Measurements from ENCODE around the gene SENP8.

The SENP8 gene

DNA sequence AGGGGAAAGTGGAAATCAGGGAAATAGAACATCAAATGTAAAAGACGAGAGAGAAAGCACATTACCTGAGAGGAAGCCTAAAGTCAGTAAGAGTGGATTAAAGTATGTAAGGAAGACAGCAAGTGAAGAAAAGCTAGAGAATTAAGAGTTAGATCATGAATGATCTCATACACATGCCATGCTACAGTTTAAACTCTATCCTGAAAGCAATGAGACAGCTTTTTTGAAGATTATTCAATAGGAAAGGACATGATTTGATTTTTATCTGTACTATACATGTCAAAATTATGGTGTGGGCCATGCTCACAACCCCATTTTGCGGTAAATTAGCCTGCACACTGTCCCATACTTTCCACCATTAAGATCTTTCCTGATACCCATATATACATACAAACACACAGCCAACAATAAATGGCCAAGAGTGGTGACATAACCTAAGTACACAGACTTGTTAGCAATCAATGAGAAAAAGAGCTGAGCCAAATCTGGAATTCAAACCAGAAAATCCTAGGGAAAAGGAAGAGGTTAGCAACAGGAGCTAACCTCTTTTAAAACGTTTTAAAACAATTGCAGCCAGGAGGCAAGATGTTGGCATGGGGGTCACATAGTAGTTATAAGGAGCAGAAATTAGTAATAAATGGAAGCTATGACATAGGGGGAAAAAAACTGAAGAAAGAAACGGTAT lies 4.7 kb upstream of the SENP8 start:
- DNase-seq (ENCODE audit: low spot score), result no peak

DNA sequence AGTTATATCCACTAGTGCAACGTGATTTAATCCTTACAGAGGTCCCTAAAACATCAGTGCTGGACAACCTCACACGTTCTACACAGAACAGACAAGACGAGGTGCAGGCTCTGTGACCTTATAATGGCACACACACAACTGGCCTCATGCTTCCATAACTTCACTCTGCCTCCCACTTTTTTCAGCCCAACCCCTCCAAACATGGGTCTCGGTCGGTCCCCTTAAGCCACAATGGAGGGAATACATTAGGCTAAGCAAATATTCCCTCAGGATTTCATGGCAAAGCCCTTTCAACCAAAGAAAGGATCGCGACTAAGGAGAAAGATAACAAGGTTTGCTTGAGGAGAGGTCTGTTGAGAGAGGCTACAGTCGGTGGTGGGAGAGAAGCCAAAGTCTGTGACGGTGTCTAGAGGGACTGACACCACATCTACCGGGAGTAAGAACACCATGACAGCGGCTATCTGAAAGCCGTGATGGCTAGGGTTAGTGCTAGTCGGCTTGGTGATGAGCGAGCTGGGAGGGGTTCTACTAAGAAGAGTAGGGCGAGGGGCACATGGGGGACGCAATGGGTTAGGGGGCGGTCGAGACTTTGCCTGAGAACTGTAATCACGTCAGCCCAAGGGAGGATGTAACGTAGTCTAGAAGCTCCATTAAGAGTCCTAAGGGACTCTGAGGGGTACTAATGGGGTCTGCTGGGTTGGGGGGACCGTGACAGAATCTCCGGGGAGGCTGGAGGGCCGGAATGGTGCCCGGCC lies 1.3 kb upstream of the SENP8 start:
- DNase-seq (ENCODE audit: low spot score), result no peak

DNA sequence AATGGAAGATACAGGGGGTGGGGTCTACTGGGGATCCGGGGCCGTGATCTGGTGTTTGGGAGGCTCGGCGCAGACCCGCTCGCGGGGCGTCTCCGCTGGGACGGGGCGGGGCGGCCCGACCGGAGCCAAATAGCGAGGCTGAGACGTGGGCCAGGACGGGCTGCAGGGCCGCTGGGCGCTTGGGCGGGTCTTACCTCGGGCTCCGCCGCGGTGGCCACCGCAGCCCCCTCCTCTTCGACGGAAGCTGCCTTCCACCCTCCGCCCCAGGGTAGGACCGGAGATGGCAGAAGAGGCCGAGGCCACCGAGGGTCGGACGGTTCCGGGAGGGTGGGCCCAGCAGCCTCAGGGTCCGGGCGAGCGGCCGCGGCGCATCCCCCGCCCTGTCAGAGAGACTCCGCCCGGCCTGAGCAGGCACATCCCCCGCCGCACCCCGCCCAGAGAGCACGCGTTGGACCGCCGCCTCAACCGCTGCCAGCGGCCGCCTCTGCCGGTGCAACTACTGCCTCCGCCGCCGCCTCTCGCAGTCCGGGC lies 652 bp upstream of the SENP8 start:
- DNase-seq (ENCODE audit: low spot score), result no peak

DNA sequence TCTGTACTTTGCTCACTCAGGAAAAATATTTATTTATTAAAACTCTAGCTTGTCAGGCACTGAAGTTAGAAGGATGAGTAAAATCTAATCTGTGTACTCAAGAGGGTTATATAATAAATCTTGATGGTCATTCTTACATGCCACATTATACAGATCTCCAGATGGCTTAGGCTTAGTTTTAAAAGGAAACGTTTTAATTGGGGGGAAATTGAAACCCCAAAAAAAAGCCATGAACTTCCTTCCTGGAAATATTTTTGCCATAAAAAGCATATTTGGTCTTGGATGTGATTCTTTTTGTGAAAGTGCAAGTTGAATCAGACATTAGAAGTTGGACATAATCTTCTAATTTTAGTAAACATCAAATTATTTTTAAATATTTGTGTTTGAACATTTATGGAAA lies 6.0 kb downstream of the SENP8 start:
- DNase-seq (ENCODE audit: low spot score), result no peak

DNA sequence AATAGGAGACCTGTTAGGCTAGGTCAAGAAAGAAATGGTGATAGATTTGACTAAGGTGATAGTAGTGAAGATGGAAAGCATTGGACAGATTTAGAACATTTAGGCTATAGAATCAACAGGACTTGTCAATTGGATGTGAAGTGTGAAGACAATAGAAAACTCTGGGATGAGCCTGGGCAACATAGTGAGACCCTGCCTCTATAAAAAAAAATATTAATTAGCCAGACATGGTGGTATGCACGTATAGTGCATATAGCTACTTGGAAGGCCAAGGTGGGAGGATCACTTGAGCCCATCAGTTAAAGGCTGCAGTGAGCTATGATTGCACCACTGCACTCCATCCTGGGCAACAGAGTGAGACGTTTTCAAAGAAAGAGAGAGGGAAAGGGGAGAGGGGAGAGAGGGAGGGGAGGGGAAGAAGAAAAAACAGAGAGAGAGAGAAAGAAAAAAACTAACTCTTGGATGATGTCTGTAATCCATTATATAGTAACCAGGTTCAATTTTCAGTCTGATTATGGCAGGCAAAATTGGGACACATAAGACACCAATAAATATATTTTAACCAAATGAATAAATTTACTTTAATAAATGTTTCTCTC lies 9.6 kb downstream of the SENP8 start:
- DNase-seq (ENCODE audit: low spot score), result no peak

DNA sequence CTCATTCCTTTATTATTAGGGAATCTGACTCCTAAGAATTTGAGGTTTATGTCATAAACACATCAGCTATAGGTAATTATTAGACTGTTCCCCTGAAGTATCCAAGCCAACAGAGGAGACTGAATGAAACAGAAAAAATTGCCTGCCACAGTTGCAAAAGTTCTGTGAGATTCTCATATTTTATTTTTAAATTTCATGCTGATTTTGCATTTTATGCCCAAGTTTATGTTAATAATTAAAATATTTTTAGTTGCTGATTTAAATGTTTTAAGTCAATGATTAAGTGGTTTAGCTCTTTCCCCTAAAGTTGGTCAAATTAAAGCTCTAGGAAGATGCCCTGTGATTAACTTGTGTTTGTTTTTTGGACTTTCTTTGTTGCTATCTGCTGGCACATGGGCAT lies 10.2 kb downstream of the SENP8 start:
- no peak for DNase-seq (ENCODE audit: low spot score)

DNA sequence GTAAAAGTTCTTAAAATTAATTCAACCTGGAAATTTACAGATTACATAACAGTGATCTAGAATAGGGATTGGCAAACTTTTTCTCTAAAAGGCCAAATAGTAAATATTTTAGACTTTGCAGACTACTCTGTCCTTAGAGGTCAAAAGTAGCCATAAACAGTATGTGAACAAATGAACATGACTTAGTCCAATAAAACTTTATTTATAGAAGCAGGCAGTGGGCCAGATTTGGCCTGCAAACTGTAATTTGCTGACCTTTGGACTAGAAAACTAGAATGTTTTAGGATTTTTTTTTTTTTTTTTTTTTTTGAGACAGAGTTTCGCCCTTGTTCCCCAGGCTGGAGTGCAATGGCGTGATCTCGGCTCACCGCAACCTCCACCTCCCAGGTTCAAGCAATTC lies 12.1 kb downstream of the SENP8 start:
- DNase-seq (ENCODE audit: low spot score), result no peak

DNA sequence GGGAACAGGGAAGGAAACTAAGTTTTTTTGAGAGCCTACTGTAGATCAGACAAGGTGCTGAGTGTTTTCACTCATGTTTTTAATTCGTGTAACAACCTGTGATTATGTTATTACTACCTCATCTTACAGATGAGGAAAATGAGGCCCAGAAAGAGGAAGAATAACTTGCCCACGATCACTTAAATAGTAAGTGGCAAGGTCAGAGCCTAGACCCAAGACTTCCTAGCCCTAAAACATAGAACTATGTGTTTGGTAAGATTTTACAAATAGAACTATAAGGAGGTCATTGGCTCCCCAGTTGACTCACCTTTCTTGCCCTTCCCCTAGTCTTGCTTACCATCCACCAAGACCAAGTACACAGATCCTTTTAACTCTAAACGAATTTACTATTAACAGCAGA lies 13.7 kb downstream of the SENP8 start:
- no peak for DNase-seq (ENCODE audit: low spot score)

DNA sequence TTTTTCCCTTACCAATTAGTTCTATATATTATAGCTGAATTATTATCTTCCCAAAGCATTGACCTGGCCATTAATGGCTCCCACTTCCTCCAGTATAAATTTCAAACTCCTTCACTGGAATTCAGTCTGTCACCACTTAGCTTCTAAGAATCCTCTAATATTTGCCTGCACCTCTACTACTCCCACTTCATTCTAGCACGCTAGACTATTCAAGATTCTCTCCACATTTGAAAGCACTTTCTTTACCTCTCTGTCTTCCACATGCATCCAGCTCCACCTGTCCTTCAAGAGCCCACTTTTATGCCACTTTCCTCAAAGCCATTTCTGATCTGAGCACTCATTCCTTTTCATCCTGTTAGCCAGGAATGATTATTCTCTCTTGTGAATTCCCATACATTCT lies 15.0 kb downstream of the SENP8 start:
- DNase-seq (ENCODE audit: low spot score), result no peak

DNA sequence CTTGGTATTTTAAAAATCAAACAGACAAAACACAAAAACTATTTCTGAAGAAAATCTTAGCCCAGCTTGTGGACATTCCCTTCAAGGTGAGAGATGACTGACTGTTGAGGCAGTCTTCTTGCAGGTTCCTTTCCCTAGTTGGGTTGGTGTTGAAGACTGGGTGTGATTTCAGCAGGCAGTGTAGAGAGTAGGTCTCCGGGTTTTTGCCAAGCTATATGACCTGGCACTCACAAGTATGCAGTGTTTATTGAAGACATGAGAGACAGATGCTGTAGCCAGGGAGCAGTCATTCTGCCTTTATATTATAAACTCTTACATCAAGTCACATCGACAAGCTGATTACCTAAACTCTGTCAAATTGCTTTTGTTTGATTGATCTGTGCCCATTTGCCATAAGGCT lies 17.5 kb downstream of the SENP8 start:
- DNase-seq (ENCODE audit: low spot score), result no peak

DNA sequence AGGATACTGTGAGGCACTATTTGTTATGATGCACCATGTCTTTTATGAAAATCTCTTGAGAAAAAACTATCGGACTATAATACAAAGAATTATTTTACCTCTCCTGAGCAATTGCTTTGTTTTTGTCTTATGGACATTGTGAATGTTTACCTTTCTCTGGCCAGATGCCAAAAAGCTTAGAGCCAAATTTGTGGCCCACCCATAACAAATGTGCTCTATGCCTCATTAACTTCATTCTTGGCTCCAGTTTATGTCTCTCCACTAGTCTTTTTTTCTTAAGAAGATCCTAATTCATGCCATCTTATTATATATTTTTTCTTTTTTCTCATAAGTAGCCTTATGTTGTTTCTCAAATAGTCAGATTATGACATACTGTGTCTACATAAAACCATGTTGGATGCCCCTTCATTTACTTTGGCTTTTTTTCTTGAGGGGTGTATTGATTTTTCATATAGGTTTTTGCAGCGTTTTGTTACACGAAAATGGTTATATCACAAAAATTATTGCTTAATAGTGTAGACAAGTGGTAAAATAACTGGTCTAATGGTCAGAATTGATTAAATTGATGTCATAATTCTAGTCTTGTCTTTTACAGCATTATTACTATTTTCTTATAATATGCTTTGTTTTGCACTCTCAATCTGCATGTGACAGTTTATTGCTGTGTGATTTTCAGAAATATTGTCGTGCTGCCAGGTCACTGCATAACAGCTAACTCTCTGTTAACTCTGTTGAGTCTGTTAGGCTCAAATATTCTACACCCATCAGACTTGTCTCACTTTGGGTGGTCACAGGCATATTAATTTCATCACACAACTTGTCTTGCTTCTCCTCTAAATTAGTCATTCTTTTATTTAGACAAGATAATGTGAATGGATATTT lies 18.2 kb downstream of the SENP8 start:
- DNase-seq (ENCODE audit: low spot score), result no peak

DNA sequence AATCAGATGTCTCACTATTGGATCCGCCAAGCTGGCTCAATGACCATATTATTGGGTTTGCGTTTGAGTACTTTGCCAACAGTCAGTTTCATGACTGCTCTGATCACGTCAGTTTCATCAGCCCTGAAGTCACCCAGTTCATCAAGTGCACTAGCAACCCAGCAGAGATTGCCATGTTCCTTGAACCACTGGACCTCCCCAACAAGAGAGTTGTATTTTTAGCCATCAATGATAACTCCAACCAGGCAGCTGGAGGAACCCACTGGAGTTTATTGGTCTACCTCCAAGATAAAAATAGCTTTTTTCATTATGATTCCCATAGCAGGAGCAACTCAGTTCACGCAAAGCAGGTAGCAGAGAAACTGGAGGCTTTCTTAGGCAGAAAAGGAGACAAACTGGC lies 21.5 kb downstream of the SENP8 start:
- DNase-seq (ENCODE audit: low spot score), result no peak

DNA sequence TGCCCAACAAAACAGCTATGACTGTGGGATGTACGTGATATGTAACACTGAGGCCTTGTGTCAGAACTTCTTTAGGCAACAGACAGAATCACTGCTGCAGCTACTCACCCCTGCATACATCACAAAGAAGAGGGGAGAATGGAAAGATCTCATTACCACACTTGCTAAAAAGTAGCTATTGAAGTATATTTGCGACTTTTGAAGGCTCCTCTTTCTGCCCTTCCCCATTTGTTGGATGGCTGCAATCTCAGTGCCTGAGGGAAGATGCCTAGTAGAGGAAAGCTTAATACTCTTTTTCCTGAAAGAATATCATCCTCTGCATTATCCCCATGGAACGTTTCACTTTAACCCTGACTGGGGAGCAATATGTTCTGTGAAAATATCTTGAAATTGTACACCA lies 21.9 kb downstream of the SENP8 start:
- DNase-seq (ENCODE audit: low spot score), result no peak

DNA sequence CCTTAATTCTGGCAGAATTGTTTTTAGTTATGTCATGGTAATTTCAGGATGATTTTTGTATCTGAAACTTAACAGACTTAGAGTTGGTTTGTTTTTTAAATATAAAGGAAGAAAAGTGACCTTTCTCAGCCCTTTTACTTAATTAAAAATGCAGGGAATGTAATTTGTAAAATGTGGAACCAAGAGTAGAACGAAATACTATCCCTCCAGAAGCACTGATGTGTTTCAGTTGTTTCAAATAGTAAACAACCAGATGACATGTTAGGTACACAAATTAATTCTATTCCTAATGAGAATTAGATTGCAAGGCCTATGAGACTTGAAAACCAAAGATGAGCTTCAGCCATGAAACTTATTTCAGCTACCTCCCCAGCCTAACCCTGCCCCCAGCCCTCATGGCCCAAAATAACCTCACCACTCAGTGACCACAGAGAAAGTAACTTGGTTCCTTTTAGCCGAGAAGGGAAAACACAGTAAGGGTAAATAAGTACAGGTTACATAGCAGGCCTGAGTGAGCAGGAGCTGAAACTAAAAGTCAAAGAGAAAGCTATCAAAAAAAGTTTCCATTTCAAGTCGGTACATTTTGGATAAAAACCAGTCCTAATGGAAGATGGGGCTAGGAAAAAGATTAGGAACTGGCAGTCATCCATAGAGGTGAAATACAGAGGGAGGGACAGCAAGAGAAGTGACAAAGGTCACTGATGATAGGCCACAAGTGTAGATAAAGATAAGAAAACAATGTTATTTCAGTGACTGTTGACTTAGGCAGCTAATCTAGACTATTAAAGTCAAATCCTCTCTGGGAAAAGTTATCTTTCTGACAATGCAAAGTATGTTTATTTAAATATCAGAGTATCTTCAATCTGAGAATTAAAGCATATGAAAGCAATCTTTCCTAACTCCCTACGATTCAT lies 23.2 kb downstream of the SENP8 start:
- no peak for DNase-seq (ENCODE audit: low spot score)

DNA sequence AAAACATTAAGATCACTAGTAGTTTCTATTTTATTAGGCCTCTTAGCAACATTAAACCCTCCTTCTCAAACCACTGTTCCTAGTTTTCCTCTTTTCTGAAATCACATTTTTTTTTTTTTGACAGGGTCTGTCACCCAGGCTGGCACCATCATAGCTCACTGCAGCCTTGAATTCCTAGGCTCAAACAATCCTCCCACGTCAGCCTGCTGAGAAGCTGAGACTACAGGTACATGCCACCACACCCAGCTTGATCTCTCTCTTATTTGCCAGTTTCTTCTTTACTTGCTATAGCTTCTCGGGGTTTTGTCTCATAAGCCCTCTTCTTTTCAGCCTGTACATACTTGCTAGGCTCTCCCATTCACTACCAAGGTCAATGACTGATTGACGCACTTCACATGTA lies 28.0 kb downstream of the SENP8 start:
- no peak for DNase-seq (ENCODE audit: low spot score)

DNA sequence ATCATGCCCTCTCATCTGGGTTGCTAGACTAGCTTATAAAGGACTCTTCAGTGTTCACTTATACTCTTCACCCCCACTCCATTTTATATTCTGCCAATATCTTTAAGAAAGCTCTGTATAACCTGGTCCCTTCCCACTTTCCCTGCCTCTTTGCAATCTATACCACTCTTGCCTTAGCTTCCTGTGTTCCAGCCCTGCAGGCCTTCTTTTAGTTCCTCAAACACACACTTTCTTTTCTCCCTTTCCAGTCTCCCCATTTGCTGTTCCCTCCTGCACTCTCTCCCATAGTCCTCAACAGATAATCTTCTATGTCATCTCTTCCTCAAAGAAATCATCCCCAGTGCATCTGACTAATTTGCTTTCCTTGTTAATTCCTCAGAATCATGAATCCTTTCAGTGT lies 28.7 kb downstream of the SENP8 start:
- no peak for DNase-seq (ENCODE audit: low spot score)

DNA sequence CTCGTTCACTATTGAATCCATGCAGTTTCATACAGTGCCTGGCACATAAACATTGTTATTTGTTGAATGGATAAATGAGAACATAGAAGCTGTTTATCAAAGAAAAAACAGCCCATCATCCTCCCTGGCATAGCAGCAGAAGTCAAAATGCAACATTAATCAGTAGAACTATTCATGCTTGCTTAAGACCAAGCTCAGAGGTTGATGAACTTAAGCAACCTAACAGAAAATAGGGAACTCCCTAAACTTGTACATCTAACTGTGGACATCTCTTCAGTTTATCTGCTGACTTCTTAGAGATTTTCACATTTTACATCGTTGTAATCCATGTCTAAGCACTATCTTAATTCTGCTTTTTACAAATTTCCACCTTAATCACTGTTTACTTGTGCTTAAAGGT lies 29.2 kb downstream of the SENP8 start:
- no peak for DNase-seq (ENCODE audit: low spot score)

DNA sequence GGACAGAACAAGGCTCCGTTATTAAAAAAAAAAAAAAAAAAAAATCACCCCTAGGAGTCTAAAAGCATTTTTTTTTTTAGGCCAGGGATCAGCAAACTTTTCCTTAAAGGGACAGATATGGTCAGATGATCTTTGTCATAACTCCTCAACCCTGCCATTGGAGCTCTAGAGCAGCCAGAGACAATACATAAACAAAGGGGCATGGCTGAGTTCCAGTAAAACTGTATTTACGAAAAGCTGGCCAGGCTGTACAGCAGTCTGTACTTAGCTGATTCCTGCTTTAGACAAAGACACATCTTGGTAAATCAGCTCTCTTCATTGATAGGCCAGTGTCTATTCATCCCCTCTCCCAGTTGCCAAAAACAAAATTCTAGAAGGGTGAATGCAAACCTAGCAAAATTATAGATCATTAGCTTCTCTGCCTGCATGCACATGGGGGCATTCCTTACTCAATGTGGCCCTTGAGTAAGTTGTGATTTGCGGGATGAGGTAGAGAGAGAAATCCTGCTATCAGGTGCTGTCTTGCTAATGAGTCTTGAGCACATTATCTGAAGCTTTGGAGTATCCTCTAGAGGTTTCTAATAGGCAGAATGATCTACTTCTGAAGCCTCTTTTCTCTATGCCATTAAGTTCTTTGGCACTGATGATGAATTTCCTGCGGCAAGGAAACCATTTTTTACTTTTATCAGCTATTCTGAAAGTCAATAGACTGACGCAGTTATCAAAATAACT lies 35.2 kb downstream of the SENP8 start:
- DNase-seq (ENCODE audit: low spot score), result no peak

DNA sequence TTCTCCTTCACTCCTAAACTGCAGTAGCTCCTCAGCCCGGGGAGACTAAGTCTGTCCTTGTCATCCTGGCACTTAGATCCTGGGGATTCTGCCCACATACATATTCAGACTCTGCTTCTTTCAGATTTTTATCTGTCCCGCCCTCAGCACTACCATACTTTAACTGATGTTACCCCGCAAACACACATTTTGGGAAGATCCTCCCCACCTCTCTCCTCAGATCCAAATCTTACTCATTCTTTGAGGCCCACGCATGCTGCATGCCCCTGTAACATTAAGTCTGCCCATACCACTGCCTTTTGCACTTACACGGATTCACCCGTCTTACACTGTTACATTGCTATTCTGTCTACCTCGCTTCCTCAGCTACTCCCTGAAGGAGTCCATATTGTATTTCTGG lies 36.1 kb downstream of the SENP8 start:
- DNase-seq (ENCODE audit: low spot score), result no peak

DNA sequence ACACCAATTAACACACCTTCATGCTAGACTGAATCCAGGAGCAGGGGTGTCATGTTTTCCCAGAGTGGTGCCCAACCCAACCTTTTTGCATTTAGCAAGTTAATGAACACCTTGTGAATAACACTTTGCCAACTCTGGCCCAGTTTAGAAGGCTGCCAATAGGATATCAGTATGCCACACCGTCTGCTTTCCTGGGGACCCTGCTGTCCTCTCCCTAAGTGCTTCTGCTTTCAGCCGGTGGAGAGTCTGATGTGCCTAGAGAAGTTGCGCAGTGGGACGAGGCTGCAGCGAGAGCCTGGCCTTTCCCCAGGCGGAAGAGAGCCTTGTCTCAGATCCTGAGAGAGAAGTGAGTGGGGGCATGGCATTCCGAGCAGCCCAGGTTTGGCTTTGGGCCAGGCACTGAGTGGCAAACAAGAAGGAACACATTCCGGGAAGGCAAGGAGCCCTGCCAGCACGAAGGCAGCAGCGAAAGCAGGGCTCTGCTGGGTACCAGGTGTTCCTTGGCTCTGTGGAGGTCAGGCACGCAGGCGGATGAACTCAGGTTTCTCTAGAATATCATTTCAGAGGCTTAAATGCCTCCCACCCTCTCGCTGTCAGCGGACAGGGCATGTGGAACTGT lies 36.9 kb downstream of the SENP8 start:
- no peak for DNase-seq (ENCODE audit: low spot score)

All from left forelimb (tissue), 1 donor.